Nephron progenitor cell (in vitro differentiated cells): ENCODE data around the gene TMEM225B.

Experiments
- DNase-seq: peaks from one replicate; pipeline ENCODE4 v3.0.0; 2021
- H3K27ac Mint-ChIP-seq: 2 replicates; pipeline ENCODE4 v1.8.0; 2021; ENCODE audit warnings: mild to moderate bottlenecking, moderate library complexity, mixed read lengths
- H3K27me3 Mint-ChIP-seq: 2 replicates; pipeline ENCODE4 v1.8.0; 2021; ENCODE audit warnings: mild to moderate bottlenecking, low read depth, mixed read lengths; ENCODE audit not compliant: poor library complexity
- H3K36me3 Mint-ChIP-seq: 2 replicates; pipeline ENCODE4 v1.8.0; 2021; ENCODE audit warnings: low read depth, mixed read lengths
- H3K4me1 Mint-ChIP-seq: 2 replicates; pipeline ENCODE4 v1.8.0; 2021; ENCODE audit warnings: mixed read lengths
- H3K4me3 Mint-ChIP-seq: 2 replicates; pipeline ENCODE4 v1.8.0; 2021; ENCODE audit warnings: mild to moderate bottlenecking, moderate library complexity, mixed read lengths
- H3K9me3 Mint-ChIP-seq: 2 replicates; pipeline ENCODE4 v1.8.0; 2021; ENCODE audit warnings: mild to moderate bottlenecking, moderate library complexity, mixed read lengths
- TF ChIP-seq, protein P1 (sequence below): fragments of 200-600 bp; sonication (generic); IDR thresholded peaks from 2 replicates; pipeline ENCODE4 v1.5.0; 2021; ENCODE audit warnings: antibody characterized with exemption

Gene TMEM225B

DNA sequence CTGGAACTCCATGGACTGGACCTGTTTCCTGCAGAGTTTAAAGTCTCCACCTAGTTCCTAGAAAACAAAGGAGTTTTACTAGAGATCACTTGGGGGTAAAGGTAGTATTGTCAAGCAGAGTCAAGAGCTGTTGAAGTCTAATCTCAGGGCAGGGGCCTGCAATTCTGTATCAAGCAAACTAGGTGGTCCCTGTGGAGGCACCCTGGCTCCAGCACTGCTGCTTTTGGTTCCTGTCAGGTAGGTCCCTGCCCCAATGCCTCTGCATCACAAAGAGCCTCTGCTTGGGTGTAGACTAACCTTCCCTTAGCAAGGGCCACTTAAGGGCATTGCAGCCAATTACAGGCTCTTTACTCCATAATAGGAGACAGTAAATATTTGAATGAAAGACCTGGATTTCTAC is 41.2 kb downstream of the TMEM225B start:
- Mint-ChIP-seq H3K36me3 (peaks cover 32% of the 10 kb centered on the region), H3K4me3 (no peak overlapping the region)

DNA sequence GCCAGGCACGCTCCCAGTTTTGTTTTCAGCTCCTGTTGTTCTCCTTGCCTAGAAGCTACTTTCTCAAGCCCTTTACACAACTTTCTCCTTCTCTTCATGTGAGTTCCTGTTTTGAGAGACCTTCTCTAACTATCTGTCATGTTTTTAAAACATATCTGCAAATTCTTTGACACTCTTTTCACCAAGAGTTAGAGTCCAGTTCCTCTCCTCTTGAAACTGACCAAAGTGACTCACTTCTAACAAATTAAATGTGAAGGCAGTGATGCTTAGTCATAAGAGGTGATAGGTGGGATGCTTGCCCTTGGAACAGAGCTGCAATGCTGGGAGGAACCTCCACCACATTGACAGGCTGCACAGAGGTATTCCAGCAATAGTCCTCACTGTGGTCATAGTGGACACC is 44.0 kb downstream of the TMEM225B start:
- Mint-ChIP-seq H3K27ac (no peak overlapping the region), H3K36me3 (peaks cover 45% of the 10 kb centered on the region), H3K9me3 (peaks cover 19% of the 10 kb centered on the region), H3K27me3 (peaks cover 2% of the 10 kb centered on the region), H3K4me3 (no peak overlapping the region), H3K4me1 (no peaks in the 10 kb centered on the region)
- no peak for DNase-seq
- TF ChIP-seq, protein P1, sequence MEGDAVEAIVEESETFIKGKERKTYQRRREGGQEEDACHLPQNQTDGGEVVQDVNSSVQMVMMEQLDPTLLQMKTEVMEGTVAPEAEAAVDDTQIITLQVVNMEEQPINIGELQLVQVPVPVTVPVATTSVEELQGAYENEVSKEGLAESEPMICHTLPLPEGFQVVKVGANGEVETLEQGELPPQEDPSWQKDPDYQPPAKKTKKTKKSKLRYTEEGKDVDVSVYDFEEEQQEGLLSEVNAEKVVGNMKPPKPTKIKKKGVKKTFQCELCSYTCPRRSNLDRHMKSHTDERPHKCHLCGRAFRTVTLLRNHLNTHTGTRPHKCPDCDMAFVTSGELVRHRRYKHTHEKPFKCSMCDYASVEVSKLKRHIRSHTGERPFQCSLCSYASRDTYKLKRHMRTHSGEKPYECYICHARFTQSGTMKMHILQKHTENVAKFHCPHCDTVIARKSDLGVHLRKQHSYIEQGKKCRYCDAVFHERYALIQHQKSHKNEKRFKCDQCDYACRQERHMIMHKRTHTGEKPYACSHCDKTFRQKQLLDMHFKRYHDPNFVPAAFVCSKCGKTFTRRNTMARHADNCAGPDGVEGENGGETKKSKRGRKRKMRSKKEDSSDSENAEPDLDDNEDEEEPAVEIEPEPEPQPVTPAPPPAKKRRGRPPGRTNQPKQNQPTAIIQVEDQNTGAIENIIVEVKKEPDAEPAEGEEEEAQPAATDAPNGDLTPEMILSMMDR, result no peak

More for the DNA sequence above, 41.2 kb downstream of the TMEM225B start:
- TF ChIP-seq, protein P1, result no peak
- DNase-seq, result no peak
- H3K4me1 Mint-ChIP-seq, result no peaks in the 10 kb centered on the region
- H3K27ac Mint-ChIP-seq, result no peak overlapping the region
- H3K9me3 Mint-ChIP-seq, result no peaks in the 10 kb centered on the region
- no peaks in the 10 kb centered on the region for H3K27me3 Mint-ChIP-seq

DNA sequence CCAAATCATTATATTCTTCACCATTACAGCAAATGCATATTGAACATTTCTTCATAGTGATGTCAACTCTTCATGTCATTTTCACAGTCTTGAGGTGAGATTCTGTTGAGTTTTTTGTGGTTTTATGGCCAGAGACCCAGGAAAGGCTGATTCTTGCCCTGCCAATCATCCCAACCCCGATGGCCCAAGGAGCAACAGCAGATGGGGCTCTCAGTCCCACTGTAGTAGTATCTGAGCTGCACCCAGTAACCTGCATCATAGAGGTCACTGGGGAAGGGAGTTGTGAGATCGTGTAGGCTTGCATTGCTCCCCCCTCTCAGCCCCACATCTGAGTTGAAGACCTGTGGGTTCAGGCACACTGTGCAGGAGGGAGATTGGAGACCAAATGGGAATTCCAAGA is 45.4 kb downstream of the TMEM225B start:
- Mint-ChIP-seq H3K27ac (no peak overlapping the region), H3K4me1 (no peaks in the 10 kb centered on the region), H3K36me3 (peaks cover 50% of the 10 kb centered on the region), H3K27me3 (peaks cover 2% of the 10 kb centered on the region), H3K9me3 (peaks cover 20% of the 10 kb centered on the region), H3K4me3 (no peak overlapping the region)
- DNase-seq, result no peak
- TF ChIP-seq, protein P1, result no peak

DNA sequence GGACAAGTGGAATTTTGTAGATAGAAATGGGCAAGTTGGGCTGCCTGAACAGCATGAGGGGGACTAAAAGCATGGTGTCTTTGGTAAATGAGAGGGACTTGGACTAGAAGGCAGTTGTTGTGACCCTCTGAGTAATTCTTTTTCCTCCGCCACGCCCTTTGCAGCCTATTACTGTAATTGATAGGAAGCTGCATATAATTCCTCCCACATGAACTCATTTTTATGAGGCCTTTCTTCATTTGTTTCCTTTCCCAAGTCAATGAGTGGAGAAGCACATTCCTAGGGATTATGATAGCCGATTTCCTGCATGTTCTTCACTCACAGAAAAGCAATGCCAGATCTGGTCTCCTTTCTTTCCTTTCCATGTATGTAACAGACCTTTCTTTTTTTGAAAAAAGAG is 46.4 kb downstream of the TMEM225B start:
- DNase-seq, result no peak
- Mint-ChIP-seq H3K4me3 (no peak overlapping the region), H3K27me3 (peaks cover 2% of the 10 kb centered on the region), H3K27ac (no peak overlapping the region), H3K36me3 (peaks cover 50% of the 10 kb centered on the region), H3K4me1 (no peaks in the 10 kb centered on the region), H3K9me3 (peaks cover 20% of the 10 kb centered on the region)
- TF ChIP-seq, protein P1, result no peak

DNA sequence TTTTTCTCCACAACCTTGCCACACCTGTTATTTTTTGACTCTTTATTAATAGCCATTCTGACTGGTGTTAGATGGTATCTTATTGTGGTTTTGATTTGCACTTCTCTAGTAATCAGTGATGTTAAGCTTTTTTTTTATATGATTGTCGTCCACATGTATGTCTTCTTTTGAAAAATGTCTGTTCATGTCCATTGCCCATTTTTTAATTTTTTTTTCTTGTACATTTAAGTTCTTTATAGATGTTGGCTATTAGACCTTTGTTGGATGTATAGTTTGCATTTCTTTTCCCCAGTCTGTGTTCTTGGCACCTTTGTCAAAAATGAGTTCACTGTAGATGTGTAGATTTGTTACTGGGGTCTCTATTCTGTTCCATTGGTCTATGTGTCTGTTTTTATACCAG is 47.5 kb downstream of the TMEM225B start:
- Mint-ChIP-seq H3K36me3 (peaks cover 50% of the 10 kb centered on the region), H3K4me1 (no peaks in the 10 kb centered on the region), H3K27me3 (peaks cover 2% of the 10 kb centered on the region), H3K4me3 (no peak overlapping the region), H3K9me3 (peaks cover 20% of the 10 kb centered on the region), H3K27ac (no peak overlapping the region)
- DNase-seq, result no peak
- TF ChIP-seq, protein P1, result no peak

DNA sequence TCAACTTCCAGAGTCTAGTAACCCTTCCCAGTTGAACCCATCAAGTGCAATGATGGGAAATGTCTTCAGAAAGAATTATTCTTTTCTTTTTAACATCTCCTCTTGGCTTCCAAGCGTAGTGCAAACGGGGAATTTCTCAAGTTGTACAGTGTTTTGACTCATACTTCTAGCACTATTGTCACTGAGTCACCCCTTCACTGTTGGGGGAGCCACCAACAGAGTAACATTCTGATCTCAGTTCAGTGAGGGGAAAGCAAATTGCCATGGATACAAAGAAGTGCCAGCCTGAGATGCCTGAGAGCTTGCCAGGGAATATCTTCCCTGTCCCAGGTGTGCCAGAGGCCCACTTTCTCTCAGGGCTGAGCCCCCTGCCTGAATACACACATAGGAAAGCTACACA is 50.8 kb downstream of the TMEM225B start:
- Mint-ChIP-seq H3K27me3 (peaks cover 2% of the 10 kb centered on the region), H3K4me3 (no peak overlapping the region), H3K36me3 (peaks cover 38% of the 10 kb centered on the region), H3K27ac (no peak overlapping the region), H3K4me1 (no peaks in the 10 kb centered on the region), H3K9me3 (peaks cover 20% of the 10 kb centered on the region)
- TF ChIP-seq, protein P1, result no peak
- no peak for DNase-seq
